Upper lobe of left lung (tissue), 4 donors: Measurements from ENCODE around the gene COPZ1.

Experiments
- CTCF ChIP-seq, 6 experiments: fragments of 450-650 bp in 4 of 6; fragments of 200-600 bp in 2 of 6; sonication (generic) in 2 of 6; IDR thresholded peaks; one replicate each; pipeline ENCODE4 v1.5.1; 2016 to 2019; ENCODE audit warnings: antibody characterized with exemption in 6 of 6
- POLR2A ChIP-seq, 4 donors: fragments of 450-650 bp; IDR thresholded peaks; one replicate each; pipeline ENCODE4 v1.5.1; 2016 to 2017; ENCODE audit warnings: antibody characterized with exemption in 4 of 4, mild to moderate bottlenecking in 2 of 4

DNA sequence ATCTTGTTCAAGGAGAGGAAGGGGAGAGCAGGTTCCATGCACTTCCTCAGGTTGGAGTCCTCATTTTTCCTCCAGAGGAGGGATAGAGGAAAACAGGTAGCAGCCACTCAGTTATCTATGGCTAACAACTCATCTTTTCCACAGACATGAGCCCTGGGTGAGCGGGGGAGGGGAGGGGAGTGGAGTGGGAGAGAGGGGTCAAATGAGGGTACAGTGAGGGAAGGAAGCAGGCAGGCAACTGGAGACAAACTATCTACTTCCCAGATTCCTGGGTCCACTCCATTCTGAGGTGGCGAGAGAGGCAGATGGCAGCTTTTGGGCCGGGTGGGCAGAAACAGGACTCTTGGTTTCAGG is 62.2 kb downstream of the COPZ1 start:
- TF ChIP-seq POLR2A (IDR thresholded peaks at IDR 0.05) (no peak), CTCF (IDR thresholded peaks at IDR 0.05) (no peak)
